Ishikawa (cell line): ENCODE measurements around the gene CHRNA1.

ENCODE experiments used
- CREB1 ChIP-seq: IDR thresholded peaks from 2 replicates; pipeline ENCODE4 v1.6.1; 2012; ENCODE audit warnings: low read depth
- EGR1 ChIP-seq: IDR thresholded peaks from 2 replicates; pipeline ENCODE4 v1.6.1; 2012
- EP300 ChIP-seq: IDR thresholded peaks from 2 replicates; pipeline ENCODE4 v1.6.1; 2012; ENCODE audit warnings: borderline replicate concordance
- FOXM1 ChIP-seq: IDR thresholded peaks from 2 replicates; pipeline ENCODE4 v1.6.1; 2012; ENCODE audit warnings: low read depth, borderline replicate concordance
- MAX ChIP-seq: IDR thresholded peaks from 2 replicates; pipeline ENCODE4 v1.6.1; 2012
- NFIC ChIP-seq: IDR thresholded peaks from 2 replicates; pipeline ENCODE4 v1.6.1; 2012
- RAD21 ChIP-seq: IDR thresholded peaks from 2 replicates; pipeline ENCODE4 v1.6.1; 2012; ENCODE audit warnings: low read depth
- TAF1 ChIP-seq: IDR thresholded peaks from 2 replicates; pipeline ENCODE4 v1.6.1; 2012; ENCODE audit warnings: low read depth, mild to moderate bottlenecking
- YY1 ChIP-seq: IDR thresholded peaks from 2 replicates; pipeline ENCODE4 v1.6.1; 2012; ENCODE audit warnings: low read depth

- no peak for TF ChIP-seq NFIC
- no peak for TF ChIP-seq TAF1
- no peak for TF ChIP-seq RAD21
- TF ChIP-seq EGR1, result no peak
- no peak for TF ChIP-seq FOXM1
- TF ChIP-seq MAX, result no peak
- TF ChIP-seq CREB1, result no peak
- TF ChIP-seq EP300, result no peak
- TF ChIP-seq YY1, result no peak
Observed at GRCh38 chr2:174784316-174784715, 20.0 kb upstream of the CHRNA1 start.
